HG03558 (cell line): ENCODE measurements around the gene ZNF225.
"Not testable (repeated sequence)": the region's sequence is repeated elsewhere in the genome, so short reads cannot be mapped to it uniquely, and the experiment has no call there.

Experiments used
- ATAC-seq: cut with Tn5 transposase; IDR thresholded peaks from one replicate; pipeline ENCODE4 v1.9.1; 2021; ENCODE audit warnings: moderate number of reproducible peaks; ENCODE audit not compliant: unreplicated experiment; ENCODE audit errors: extremely low read depth

The ZNF225 gene

GRCh38 chr19:44151491-44151890, 38.3 kb downstream of the ZNF225 start:
- ATAC-seq: no peak

- no peak for ATAC-seq
These were observed 43.3 kb downstream of the ZNF225 start for GRCh38 chr19:44156475-44156874.

GRCh38 chr19:44163789-44164188, 50.6 kb downstream of the ZNF225 start:
- no peak for ATAC-seq

GRCh38 chr19:44164327-44164672, 51.1 kb downstream of the ZNF225 start:
- no peak for ATAC-seq

GRCh38 chr19:44164673-44165512, 51.7 kb downstream of the ZNF225 start, which contains the start of gene ZNF226:
ZNF226 (plus strand) TSS chr19:44165100; CDS start chr19:44170081, 4,981 bp downstream.
- no peak for ATAC-seq

GRCh38 chr19:44170660-44171059, 57.5 kb downstream of the ZNF225 start:
- not testable (repeated sequence) for ATAC-seq

- ATAC-seq: no peak
These were observed 63.4 kb downstream of the ZNF225 start for GRCh38 chr19:44176590-44176989.

- no peak for ATAC-seq
These were observed 67.8 kb downstream of the ZNF225 start for GRCh38 chr19:44180968-44181367.

- no peak for ATAC-seq
These were observed 68.9 kb downstream of the ZNF225 start for GRCh38 chr19:44182145-44182544.
